ENCODE data around the gene PIM3.

PIM3 gene

GRCh38 chr22:50004918-50005317 is 44.3 kb downstream of the PIM3 start:
- Histone ChIP-seq H3K36me3 (ENCODE audit: control insufficient read depth, insufficient read depth, low read length) (no peaks in the 10 kb centered on the region), H3K4me1 (ENCODE audit: control insufficient read depth, insufficient read depth, low read length) (peaks cover 3% of the 10 kb centered on the region), H3K27me3 (ENCODE audit: control insufficient read depth, insufficient read depth, low read length) (peaks cover 11% of the 10 kb centered on the region), H3K4me3 (ENCODE audit: low read depth, low read length) (no peak overlapping the region), H3K9me3 (ENCODE audit: control insufficient read depth, insufficient read depth, low read length) (no peaks in the 10 kb centered on the region), H3K9ac (ENCODE audit: low read depth, low read length) (no peak overlapping the region)

- H3K9ac ChIP-seq (ENCODE audit: low read depth, low read length), result no peak overlapping the region
- peaks cover 3% of the 10 kb centered on the region for H3K4me1 ChIP-seq (ENCODE audit: control insufficient read depth, insufficient read depth, low read length)
- no peaks in the 10 kb centered on the region for H3K9me3 ChIP-seq (ENCODE audit: control insufficient read depth, insufficient read depth, low read length)
- peaks cover 9% of the 10 kb centered on the region for H3K27me3 ChIP-seq (ENCODE audit: control insufficient read depth, insufficient read depth, low read length)
- H3K4me3 ChIP-seq (ENCODE audit: low read depth, low read length), result no peak overlapping the region
- H3K36me3 ChIP-seq (ENCODE audit: control insufficient read depth, insufficient read depth, low read length), result no peaks in the 10 kb centered on the region
These were observed 46.5 kb downstream of the PIM3 start for GRCh38 chr22:50007057-50007511.

GRCh38 chr22:50008151-50009040 is 47.8 kb downstream of the PIM3 start:
- no peak overlapping the region for H3K4me3 ChIP-seq (ENCODE audit: low read depth, low read length)
- H3K27me3 ChIP-seq (ENCODE audit: control insufficient read depth, insufficient read depth, low read length), result peaks cover 19% of the 10 kb centered on the region
- no peaks in the 10 kb centered on the region for H3K36me3 ChIP-seq (ENCODE audit: control insufficient read depth, insufficient read depth, low read length)
- peaks cover 3% of the 10 kb centered on the region for H3K4me1 ChIP-seq (ENCODE audit: control insufficient read depth, insufficient read depth, low read length)
- no peak overlapping the region for H3K9ac ChIP-seq (ENCODE audit: low read depth, low read length)
- no peaks in the 10 kb centered on the region for H3K9me3 ChIP-seq (ENCODE audit: control insufficient read depth, insufficient read depth, low read length)

- Histone ChIP-seq H3K9ac (ENCODE audit: low read depth, low read length) (no peak overlapping the region), H3K36me3 (ENCODE audit: control insufficient read depth, insufficient read depth, low read length) (no peaks in the 10 kb centered on the region), H3K27me3 (ENCODE audit: control insufficient read depth, insufficient read depth, low read length) (peaks cover 24% of the 10 kb centered on the region), H3K9me3 (ENCODE audit: control insufficient read depth, insufficient read depth, low read length) (no peaks in the 10 kb centered on the region), H3K4me3 (ENCODE audit: low read depth, low read length) (no peak overlapping the region), H3K4me1 (ENCODE audit: control insufficient read depth, insufficient read depth, low read length) (peaks cover 3% of the 10 kb centered on the region)
These were observed 48.7 kb downstream of the PIM3 start for GRCh38 chr22:50009251-50009650.

- no peaks in the 10 kb centered on the region for H3K36me3 ChIP-seq (ENCODE audit: control insufficient read depth, insufficient read depth, low read length)
- peaks cover 32% of the 10 kb centered on the region for H3K27me3 ChIP-seq (ENCODE audit: control insufficient read depth, insufficient read depth, low read length)
- H3K9me3 ChIP-seq (ENCODE audit: control insufficient read depth, insufficient read depth, low read length), result no peaks in the 10 kb centered on the region
- H3K9ac ChIP-seq (ENCODE audit: low read depth, low read length), result no peak overlapping the region
- peak overlapping the region; percentile 8 for H3K4me3 ChIP-seq (ENCODE audit: low read depth, low read length)
- H3K4me1 ChIP-seq (ENCODE audit: control insufficient read depth, insufficient read depth, low read length), result peaks cover 3% of the 10 kb centered on the region
These were observed 49.4 kb downstream of the PIM3 start for GRCh38 chr22:50009765-50010675.

- Histone ChIP-seq H3K4me1 (ENCODE audit: control insufficient read depth, insufficient read depth, low read length) (peaks cover 3% of the 10 kb centered on the region), H3K36me3 (ENCODE audit: control insufficient read depth, insufficient read depth, low read length) (no peaks in the 10 kb centered on the region), H3K9ac (ENCODE audit: low read depth, low read length) (no peak overlapping the region), H3K27me3 (ENCODE audit: control insufficient read depth, insufficient read depth, low read length) (peaks cover 32% of the 10 kb centered on the region), H3K4me3 (ENCODE audit: low read depth, low read length) (peak overlapping the region; percentile 8), H3K9me3 (ENCODE audit: control insufficient read depth, insufficient read depth, low read length) (no peaks in the 10 kb centered on the region)
These were observed 50.3 kb downstream of the PIM3 start for GRCh38 chr22:50010676-50011446.

GRCh38 chr22:50011447-50012210 is 51.1 kb downstream of the PIM3 start:
- Histone ChIP-seq H3K4me1 (ENCODE audit: control insufficient read depth, insufficient read depth, low read length) (no peaks in the 10 kb centered on the region), H3K27me3 (ENCODE audit: control insufficient read depth, insufficient read depth, low read length) (peaks cover 37% of the 10 kb centered on the region), H3K36me3 (ENCODE audit: control insufficient read depth, insufficient read depth, low read length) (no peaks in the 10 kb centered on the region), H3K9me3 (ENCODE audit: control insufficient read depth, insufficient read depth, low read length) (no peaks in the 10 kb centered on the region), H3K9ac (ENCODE audit: low read depth, low read length) (no peak overlapping the region), H3K4me3 (ENCODE audit: low read depth, low read length) (peak overlapping the region; percentile 8)

GRCh38 chr22:50012211-50013181 is 51.9 kb downstream of the PIM3 start, which contains the start of gene IL17REL:
IL17REL (minus strand) TSS chr22:50012765; CDS start chr22:50012646, 119 bp downstream.
- no peaks in the 10 kb centered on the region for H3K4me1 ChIP-seq (ENCODE audit: control insufficient read depth, insufficient read depth, low read length)
- peak within 1 kb of the TSS; percentile 8 for H3K4me3 ChIP-seq (ENCODE audit: low read depth, low read length)
- peaks cover 38% of the 10 kb centered on the region for H3K27me3 ChIP-seq (ENCODE audit: control insufficient read depth, insufficient read depth, low read length)
- no peaks in the 10 kb centered on the region for H3K9me3 ChIP-seq (ENCODE audit: control insufficient read depth, insufficient read depth, low read length)
- no peak within 1 kb of the TSS for H3K9ac ChIP-seq (ENCODE audit: low read depth, low read length)
- no peaks in the 10 kb centered on the region for H3K36me3 ChIP-seq (ENCODE audit: control insufficient read depth, insufficient read depth, low read length)
